ENCODE measurements around the gene RAB26. TPM values are rescaled to one million over a fixed set of nuclear protein-coding genes. Genes with fewer than 3 reads are reported as not detected.
"Not testable (repeated sequence)": the region's sequence is repeated elsewhere in the genome, so short reads cannot be mapped to it uniquely, and the experiment has no call there.

Gene RAB26
- total RNA-seq, 1 donor from 2014 or later = 2.2 TPM

GRCh38 chr16:2129890-2130447 lies 18.5 kb upstream of the RAB26 start:
- intact Hi-C loops (cut with DNase I); DNase-seq (ENCODE audit: low spot score): not testable (repeated sequence)

- DNase-seq (ENCODE audit: low spot score); intact Hi-C loops (cut with DNase I): not testable (repeated sequence)
These were observed 14.6 kb upstream of the RAB26 start for GRCh38 chr16:2133797-2134196.

GRCh38 chr16:2135071-2135470 lies 13.4 kb upstream of the RAB26 start:
- DNase-seq (ENCODE audit: low spot score); intact Hi-C loops (cut with DNase I): not testable (repeated sequence)

GRCh38 chr16:2135770-2136490 lies 12.5 kb upstream of the RAB26 start, which contains the start of gene PKD1:
PKD1 (minus strand) TSS chr16:2135898; CDS start chr16:2135689, 209 bp downstream.
- peak; percentile 97 for DNase-seq (ENCODE audit: low spot score)
- intact Hi-C loops (cut with DNase I) = not testable (repeated sequence)

- intact Hi-C loops (cut with DNase I) = no loop called here
- DNase-seq (ENCODE audit: low spot score) = no peak
These were observed 5.2 kb upstream of the RAB26 start for GRCh38 chr16:2142942-2143877.

GRCh38 chr16:2143878-2144485 lies 4.4 kb upstream of the RAB26 start:
- no peak for DNase-seq (ENCODE audit: low spot score)
- intact Hi-C loops (cut with DNase I) = no loop called here

- no peak for DNase-seq (ENCODE audit: low spot score)
- intact Hi-C loops (cut with DNase I) = no loop called here
These were observed 2.6 kb upstream of the RAB26 start for GRCh38 chr16:2145843-2146242.

GRCh38 chr16:2147378-2147777 lies 1.0 kb upstream of the RAB26 start:
- DNase-seq (ENCODE audit: low spot score) = no peak
- intact Hi-C loops (cut with DNase I) = no loop called here

GRCh38 chr16:2148714-2149629 lies 547 bp downstream of the RAB26 start:
- no peak for DNase-seq (ENCODE audit: low spot score)
- intact Hi-C loops (cut with DNase I) = no loop called here

GRCh38 chr16:2149630-2150417 lies 1.4 kb downstream of the RAB26 start:
- intact Hi-C loops (cut with DNase I) = no loop called here
- DNase-seq (ENCODE audit: low spot score) = no peak

GRCh38 chr16:2150418-2151187 lies 2.2 kb downstream of the RAB26 start:
- intact Hi-C loops (cut with DNase I) = no loop called here
- DNase-seq (ENCODE audit: low spot score) = no peak

GRCh38 chr16:2151188-2152091 lies 3.0 kb downstream of the RAB26 start:
- intact Hi-C loops (cut with DNase I) = no loop called here
- no peak for DNase-seq (ENCODE audit: low spot score)

GRCh38 chr16:2152695-2153506 lies 4.5 kb downstream of the RAB26 start:
- no peak for DNase-seq (ENCODE audit: low spot score)
- intact Hi-C loops (cut with DNase I) = no loop called here

GRCh38 chr16:2154533-2155090 lies 6.2 kb downstream of the RAB26 start:
- intact Hi-C loops (cut with DNase I) = loop anchor here (5.0 kb wide), 2 partner anchors 53 to 98 kb away; partner anchors contain the start of genes ECI1 and MLST8
- DNase-seq (ENCODE audit: low spot score) = no peak
